Neural progenitor cell (in vitro differentiated cells): Measurements from ENCODE around the gene MYL4.

Source experiments
- EZH2 ChIP-seq: fragments of 200-600 bp; sonication (generic); IDR thresholded peaks from 2 replicates; pipeline ENCODE4 v1.6.1; 2017; ENCODE audit warnings: antibody characterized with exemption, mild to moderate bottlenecking, moderate library complexity
- TF ChIP-seq, protein P1 (sequence below): fragments of 200-600 bp; sonication (generic); IDR thresholded peaks from 2 replicates; pipeline ENCODE4 v1.5.1; 2017; ENCODE audit warnings: antibody characterized with exemption, mild to moderate bottlenecking

DNA sequence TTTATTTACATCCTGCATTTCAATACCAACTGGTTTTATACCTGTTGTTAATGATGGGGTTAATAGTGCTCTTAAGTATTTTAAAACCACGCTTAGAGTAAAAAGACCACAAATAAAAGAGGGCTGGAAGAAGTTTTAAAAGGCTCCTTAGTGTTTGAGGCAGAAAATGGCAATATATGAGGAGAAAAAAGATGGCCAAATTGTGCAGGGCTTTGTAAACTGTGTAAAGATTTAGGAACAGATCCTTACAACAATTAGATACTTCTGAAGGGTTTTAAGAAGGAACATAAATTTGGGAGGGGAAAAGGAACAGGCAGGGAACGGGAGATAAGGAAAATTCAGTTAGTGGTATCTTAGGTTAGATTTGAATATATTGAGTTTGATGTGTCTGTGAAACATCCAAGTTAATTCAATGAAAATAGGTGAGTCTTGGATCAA is 32.7 kb upstream of the MYL4 start:
- TF ChIP-seq, protein P1, sequence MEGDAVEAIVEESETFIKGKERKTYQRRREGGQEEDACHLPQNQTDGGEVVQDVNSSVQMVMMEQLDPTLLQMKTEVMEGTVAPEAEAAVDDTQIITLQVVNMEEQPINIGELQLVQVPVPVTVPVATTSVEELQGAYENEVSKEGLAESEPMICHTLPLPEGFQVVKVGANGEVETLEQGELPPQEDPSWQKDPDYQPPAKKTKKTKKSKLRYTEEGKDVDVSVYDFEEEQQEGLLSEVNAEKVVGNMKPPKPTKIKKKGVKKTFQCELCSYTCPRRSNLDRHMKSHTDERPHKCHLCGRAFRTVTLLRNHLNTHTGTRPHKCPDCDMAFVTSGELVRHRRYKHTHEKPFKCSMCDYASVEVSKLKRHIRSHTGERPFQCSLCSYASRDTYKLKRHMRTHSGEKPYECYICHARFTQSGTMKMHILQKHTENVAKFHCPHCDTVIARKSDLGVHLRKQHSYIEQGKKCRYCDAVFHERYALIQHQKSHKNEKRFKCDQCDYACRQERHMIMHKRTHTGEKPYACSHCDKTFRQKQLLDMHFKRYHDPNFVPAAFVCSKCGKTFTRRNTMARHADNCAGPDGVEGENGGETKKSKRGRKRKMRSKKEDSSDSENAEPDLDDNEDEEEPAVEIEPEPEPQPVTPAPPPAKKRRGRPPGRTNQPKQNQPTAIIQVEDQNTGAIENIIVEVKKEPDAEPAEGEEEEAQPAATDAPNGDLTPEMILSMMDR: no peak
- TF ChIP-seq EZH2: no peak
